Gastrocnemius medialis (tissue), 4 donors: ENCODE data around the gene ZNF526.

Experiments
- CTCF ChIP-seq, 5 experiments: fragments of 450-650 bp in 3 of 5; fragments of 200-600 bp in 2 of 5; sonication (generic) in 2 of 5; IDR thresholded peaks in 4 of 5; conservative IDR thresholded peaks in 1 of 5; 1 replicate in 4 of 5; 2 replicates in 1 of 5; pipeline ENCODE4 v1.5.1; 2016 to 2019; ENCODE audit warnings: antibody characterized with exemption in 5 of 5, mild to moderate bottlenecking in 3 of 5, moderate library complexity in 3 of 5
- POLR2A ChIP-seq, 2 donors: fragments of 450-650 bp; IDR thresholded peaks; one replicate each; pipeline ENCODE4 v1.6.1; 2017; ENCODE audit warnings: antibody characterized with exemption in 2 of 2, mild to moderate bottlenecking in 2 of 2, moderate library complexity in 2 of 2

GRCh38 chr19:42276284-42276683 is 56.2 kb downstream of the ZNF526 start:
- no peak for TF ChIP-seq CTCF (IDR thresholded peaks at IDR 0.05 in 4 of 5, conservative IDR thresholded peaks at IDR 0.05 in 1 of 5)
- TF ChIP-seq POLR2A (IDR thresholded peaks at IDR 0.05): no peak
